GM12873 (cell line): ENCODE data around the gene RUNX3.

ENCODE experiments used
- CTCF ChIP-seq: IDR thresholded peaks from 2 replicates; pipeline ENCODE4 v1.5.1; 2012; ENCODE audit warnings: low read depth, mild to moderate bottlenecking, moderate library complexity, low read length, control low read depth; ENCODE audit not compliant: insufficient read depth; ENCODE audit errors: missing control alignments

Gene RUNX3

DNA sequence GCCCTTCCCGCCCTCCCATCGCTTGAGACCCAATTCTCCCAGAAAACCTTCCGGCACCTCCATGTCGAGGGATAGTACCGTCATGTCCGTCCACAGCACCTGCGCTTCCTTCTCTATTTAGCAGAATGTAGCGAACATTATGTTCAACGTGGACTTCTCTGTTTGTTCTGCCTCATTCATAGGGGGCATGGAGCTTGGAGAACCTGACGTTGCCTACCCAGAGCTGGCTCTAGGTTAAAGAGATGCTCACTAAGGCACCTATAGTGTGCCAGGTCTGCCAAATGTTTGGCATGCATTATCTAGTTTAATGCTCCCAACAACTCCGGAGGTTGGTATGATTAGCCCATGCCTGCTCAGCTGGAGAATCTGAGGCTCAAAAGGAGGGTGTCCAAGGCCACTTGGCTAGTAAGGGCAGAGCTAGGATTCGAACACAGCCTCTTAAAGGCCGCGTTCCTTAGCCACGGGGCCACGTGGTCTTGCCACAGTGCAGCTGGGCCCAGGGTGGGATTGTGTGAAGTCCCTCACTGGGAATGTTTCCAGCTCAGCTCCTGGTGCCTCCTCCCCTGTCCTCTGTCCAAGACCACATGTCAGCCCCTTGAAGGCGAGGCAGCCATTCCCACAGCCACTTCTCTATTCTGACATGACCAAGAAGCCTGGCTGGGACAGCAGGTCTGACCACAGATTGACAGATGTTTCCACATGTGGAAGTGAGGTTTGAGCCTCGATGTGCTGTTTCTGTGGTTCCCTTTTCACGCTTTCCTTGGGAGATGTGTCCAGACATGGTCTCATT lies 57.8 kb downstream of the RUNX3 start:
- TF ChIP-seq CTCF = no peak

- no peak for TF ChIP-seq CTCF
These were observed 58.7 kb downstream of the RUNX3 start for GRCh38 chr1:24871306-24871901.

- no peak for TF ChIP-seq CTCF
These were observed 59.4 kb downstream of the RUNX3 start for GRCh38 chr1:24870551-24871195.

DNA sequence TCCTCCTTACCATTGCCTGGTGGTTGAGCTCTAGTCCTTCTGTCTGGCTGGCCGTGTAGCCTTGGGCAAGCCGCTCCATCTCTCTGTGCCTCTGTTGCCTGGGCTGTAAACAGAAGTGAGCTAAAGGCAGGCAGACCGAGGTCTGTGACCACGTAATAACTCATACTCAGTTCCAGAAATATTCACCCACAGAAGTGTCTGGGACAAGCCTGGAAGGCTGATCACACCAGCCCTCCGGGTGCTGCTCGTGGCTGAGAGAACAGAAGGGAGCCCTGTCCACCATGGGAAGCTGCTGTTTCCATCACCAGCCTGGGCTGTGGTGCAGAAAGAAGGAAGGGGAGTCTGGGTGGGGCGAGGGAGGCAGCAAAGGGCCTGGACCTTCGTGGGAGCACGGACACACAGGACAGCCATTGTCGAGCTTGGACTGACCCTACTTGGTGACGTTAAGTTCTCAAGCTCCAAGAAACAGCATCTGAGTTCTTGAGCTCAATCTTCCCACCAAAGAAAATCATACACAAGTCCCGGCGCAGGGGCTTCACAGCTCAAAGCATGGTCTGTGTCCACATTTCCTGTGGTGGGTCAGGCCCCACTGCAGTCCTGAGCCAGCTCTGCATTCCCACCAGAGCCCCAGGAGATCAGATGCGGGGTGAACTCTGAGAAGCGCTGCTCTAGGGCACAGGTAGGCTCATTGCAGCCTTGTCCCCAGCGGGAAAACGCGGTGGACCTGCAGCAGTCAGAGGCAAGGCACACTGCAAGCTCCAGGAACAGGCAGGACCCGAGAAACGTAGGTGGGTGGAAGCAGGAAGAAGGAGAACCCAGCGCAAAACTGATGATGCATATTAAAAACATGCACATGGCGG lies 61.8 kb downstream of the RUNX3 start:
- TF ChIP-seq CTCF = no peak

- TF ChIP-seq CTCF = no peak
These were observed 62.8 kb downstream of the RUNX3 start for GRCh38 chr1:24867084-24867870.

DNA sequence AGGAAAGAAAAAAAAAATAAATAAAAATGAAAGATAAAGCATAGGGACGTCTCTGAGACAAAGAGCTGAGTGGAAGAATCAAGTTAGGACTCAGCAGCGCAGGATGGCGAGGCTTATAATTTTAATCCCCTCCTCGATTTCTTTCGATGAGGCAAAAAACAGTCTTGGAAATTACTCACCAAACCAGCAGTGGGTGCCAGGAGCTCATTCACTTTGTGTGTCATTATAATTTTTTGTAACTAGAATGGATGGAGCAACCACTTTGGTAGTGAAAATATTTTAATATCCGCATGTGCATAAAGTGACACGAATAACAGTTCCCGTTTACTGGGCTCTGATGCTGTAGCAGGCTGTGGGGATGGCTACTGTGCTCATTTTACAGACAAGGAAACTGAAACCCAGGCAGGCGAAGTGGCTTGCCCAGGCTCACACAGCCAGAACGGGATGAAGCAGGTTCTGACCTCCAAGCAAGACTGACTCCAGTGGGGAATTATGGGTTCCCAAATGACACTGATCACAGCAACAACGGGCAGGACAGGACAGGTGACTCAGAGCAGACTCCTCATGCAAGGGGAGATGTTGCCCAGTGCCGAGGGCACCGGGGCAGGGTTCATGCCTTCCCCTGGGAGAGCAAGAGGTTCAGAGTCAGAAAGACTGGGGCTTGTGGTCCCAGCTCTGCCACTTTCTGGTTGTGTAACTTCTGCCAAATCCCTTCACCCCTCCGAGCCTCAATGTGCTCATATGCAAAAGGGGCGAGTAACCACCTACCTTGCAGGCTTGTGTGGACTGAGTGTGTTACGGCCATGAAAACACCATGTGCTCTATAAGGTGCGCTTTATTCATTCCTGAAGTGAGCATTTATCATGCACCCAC lies 63.6 kb downstream of the RUNX3 start:
- TF ChIP-seq CTCF = no peak
